GM19467 (cell line): ENCODE measurements around the gene RNPC3.
"Not testable (repeated sequence)": the region's sequence is repeated elsewhere in the genome, so short reads cannot be mapped to it uniquely, and the experiment has no call there.

ENCODE experiments used
- ATAC-seq: cut with Tn5 transposase; IDR thresholded peaks from one replicate; pipeline ENCODE4 v1.9.1; 2021; ENCODE audit warnings: mild to moderate bottlenecking, moderate library complexity; ENCODE audit not compliant: unreplicated experiment

Gene RNPC3

DNA sequence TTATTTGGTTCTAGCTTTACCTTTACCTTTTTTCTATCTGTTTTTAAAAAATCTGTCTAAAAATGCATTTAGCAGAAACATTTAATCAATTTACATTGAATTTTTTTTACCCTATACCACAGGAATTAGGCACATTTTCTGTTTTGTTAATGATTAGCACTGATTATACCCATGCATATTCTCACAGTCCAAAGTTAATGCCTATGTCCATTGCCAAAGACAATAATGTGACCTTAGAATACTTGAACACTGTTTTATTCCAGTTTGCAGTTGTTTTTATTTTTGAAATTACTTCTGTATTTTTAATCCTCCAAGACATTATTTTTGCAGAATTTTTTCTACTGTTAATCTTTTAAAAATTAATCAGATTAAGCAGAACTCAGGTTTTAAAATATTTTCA, 34.9 kb downstream of the RNPC3 start:
- no peak for ATAC-seq

DNA sequence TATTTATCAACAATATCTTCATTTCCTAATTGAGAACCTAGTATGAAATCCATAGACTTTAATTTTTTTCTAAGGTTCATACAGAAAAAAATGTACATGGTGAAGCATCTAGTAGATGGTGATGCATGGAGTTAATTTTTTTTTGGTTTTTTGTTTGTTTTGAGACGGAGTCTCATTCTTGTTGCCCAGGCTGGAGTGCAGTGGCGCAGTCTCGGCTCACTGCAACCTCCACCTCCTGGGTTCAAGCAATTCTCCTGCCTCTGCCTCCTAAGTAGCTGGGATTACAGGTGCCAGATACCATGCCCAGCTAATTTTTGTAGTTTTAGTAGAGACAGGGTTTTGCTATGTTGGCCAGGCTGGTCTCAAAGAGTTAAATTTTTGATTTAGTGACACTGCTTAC, 35.6 kb downstream of the RNPC3 start:
- not testable (repeated sequence) for ATAC-seq

DNA sequence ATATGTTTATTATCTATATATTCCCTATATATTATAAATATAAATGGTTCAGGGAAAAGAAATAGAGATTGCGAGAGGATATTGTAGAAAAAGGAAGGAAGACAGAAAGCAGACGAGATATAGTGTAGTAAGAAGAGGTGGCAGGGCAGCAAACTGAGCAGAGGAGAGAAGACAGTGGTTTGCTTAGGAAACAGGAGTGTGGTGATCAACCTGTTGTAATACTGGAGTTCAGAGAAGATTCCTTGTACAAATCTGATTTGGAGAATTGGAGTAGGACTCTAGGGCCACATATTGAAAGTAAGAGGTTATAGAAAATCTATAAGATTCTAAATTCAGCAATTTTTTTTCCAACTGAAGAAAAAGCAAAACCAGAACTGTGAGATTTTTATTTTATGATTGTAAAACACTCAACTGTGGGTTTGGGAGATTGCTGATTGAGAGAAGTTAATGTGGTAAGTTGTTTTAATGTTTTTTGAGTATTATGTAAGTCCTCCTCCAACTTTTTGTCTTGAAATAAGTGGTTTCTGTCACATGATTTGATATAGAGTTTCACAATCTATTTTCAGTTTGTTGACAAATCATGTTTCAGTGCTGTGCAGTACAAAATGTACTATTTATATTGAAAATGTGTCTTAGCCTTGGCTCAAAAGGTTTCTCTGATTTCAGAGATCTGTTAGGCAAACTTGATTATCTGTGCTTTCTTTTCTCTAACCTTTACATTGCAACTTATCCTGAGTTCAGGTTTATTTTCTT, 36.3 kb downstream of the RNPC3 start:
- peak; percentile 82 for ATAC-seq

DNA sequence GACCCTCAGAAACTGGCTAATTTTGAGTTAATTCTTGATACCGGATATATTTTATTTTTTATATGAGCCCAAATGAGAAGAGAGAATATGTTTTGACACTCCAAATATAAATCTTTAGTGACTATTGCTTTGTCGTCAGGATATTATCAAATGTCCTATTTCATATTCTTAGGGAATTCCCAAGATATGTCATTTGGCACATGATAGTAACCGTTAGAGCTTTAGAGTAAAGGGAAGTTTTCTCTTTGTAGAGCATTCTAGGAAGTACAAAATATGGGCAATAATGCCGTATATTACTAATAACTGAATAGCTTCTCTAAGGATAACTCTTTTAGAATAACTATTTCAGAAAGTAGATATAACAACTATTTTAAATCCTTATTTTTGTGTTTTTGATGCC, 37.6 kb downstream of the RNPC3 start:
- no peak for ATAC-seq

DNA sequence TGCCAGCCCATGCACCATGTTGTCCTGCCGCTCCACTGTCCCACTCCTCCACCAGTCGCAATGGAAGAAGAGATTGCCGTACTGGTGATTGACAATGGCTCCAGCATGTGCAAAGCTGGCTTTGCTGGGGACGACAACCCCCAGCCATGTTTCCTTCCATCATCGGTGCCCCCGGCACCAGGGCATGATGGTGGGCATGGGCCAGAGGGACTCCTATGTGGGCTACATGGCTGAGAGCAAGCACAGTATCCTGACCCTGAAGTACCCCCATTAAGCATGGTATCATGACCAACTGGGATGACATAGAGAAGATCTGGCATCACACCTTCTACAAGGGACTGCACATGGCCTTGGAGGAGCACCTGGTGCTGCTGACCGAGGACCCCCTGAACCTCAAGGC, 44.0 kb downstream of the RNPC3 start:
- no peak for ATAC-seq

DNA sequence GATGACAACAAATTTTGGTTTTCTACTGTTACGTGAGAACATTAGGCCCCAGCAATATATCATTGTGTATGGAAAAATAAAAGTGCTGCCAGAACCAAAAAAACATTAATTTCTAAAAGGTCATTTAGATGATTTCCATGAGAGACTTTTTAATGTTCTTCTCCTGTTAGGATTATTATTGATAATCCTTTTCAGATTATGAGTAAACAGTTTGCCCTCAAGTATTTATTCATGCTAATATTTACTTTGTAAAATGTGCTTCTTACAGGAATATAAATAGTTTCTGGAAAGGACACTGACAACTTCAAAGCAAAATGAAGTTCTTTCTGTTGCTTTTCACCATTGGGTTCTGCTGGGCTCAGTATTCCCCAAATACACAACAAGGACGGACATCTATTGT, 45.8 kb downstream of the RNPC3 start, which contains the start of gene AMY2B:
Gene AMY2B, plus strand, starts transcription at position 301 of the 400 bp plus-strand sequence. Its CDS starts 14 bp downstream, at position 315.
- ATAC-seq, result not testable (repeated sequence)

DNA sequence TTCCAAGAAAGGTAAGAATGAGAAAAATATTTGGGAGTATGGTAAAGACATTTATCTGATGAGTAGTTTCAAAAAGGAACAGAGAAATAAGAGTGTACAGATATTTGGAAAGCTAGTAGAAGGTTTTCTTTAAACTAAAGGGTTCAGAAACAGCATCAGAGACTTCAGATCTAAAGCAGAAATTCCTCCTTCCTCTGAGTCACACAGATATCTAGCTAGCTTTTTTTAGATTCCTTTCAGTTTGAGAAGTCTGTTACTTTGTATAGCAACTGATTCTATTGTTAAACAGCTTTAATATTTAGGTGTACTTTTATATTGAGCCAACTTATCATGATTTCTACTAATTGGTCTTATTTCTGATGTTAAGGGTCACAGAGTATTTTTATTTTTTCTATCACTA, 50.6 kb downstream of the RNPC3 start:
- no peak for ATAC-seq

DNA sequence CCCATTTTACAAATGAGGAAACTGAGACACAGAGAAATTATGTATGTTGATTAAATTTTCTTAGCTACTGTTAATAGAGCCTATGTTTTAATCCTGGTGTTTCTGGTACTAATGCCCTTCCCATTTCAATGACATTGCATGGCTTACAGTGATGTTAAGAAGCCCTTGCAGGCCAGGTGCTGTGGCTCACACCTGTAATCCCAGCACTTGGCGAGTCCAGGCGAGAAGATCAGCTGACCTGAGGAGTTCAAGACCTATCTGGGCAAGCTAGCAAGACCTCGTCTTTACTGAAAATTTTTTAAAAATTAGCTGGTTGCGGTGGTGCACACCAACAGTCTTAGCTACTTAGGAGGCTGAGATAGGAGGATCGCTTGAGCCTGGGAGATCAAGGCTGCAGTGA, 51.3 kb downstream of the RNPC3 start:
- not testable (repeated sequence) for ATAC-seq

DNA sequence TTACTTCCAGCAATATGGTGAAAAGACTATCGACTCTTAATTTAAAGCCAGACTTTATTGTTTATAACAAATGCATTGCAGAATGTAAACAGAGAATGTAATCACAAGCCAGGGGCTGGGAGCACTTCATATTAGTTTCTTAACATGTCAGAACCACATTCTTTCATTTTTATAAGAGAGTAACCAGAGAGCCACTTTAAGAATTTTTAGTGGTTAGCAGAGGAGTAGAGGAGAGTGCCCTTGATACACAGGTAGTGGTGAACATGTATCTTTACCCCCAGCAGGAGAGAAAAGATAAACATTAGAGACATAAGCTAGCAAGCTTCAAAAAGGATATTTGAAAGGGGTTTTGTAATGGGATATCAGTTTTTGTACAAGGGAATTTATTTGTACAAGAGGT, 57.0 kb downstream of the RNPC3 start:
- ATAC-seq, result no peak

DNA sequence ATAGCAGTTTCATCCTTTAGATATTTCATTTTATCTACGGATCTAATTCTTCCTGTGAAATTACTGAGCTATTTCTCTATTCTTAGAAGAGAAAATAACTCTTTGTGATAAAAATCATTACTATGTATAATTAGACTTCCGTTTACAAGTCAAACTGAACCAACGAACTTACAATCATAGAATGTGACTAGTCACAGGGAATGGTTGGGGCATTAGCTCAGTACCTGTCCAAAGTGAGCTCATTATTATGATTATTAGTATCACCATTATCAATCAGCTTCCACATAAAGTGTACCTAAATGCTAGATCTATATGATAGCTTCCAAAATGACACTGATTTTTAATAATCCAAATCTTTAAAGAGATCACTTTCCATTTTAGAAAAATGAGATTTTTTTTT, 58.4 kb downstream of the RNPC3 start:
- ATAC-seq, result no peak

DNA sequence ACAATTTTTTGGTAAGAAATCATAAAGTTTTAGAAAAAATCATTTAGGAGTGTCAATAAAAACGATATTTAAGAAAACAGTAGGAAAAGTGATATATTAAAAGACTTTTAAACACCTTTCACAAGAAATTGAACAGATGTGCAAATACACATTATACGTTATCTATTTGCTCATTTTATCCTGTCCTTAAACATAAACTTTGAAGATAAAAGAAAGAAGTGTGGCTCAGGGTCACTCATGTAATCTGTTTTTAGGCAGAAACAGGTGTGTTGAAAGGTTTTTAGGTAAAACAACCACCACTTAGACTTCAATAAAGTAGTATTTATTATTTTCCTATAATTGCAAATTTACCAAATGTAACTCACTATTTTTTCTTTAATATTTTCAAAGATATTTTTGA, 59.0 kb downstream of the RNPC3 start:
- no peak for ATAC-seq

DNA sequence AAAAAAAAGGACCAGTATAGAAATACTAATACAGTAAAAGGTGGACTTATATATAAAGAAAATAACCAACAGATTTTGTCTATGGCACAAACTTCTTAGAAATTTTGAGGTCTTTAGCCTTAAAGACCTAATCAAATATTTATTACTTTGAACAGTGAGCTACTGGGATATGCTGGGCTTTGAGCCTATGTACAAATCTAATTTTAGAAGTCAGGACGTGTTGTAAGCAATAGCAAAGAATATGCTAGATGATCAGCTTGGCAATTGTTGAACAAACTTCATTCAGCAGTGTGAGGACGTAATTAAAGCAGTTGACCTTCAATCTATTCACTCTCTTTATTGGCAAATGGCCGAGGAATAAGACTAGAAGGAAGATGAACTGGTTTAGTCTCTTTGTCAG, 77.2 kb downstream of the RNPC3 start:
- not testable (repeated sequence) for ATAC-seq
